ENCODE measurements around the gene TROAP. TPM values are rescaled to one million over a fixed set of nuclear protein-coding genes. Genes with fewer than 3 reads are reported as not detected.

TROAP gene, protein sequence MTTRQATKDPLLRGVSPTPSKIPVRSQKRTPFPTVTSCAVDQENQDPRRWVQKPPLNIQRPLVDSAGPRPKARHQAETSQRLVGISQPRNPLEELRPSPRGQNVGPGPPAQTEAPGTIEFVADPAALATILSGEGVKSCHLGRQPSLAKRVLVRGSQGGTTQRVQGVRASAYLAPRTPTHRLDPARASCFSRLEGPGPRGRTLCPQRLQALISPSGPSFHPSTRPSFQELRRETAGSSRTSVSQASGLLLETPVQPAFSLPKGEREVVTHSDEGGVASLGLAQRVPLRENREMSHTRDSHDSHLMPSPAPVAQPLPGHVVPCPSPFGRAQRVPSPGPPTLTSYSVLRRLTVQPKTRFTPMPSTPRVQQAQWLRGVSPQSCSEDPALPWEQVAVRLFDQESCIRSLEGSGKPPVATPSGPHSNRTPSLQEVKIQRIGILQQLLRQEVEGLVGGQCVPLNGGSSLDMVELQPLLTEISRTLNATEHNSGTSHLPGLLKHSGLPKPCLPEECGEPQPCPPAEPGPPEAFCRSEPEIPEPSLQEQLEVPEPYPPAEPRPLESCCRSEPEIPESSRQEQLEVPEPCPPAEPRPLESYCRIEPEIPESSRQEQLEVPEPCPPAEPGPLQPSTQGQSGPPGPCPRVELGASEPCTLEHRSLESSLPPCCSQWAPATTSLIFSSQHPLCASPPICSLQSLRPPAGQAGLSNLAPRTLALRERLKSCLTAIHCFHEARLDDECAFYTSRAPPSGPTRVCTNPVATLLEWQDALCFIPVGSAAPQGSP
- not detected for total RNA-seq

DNA sequence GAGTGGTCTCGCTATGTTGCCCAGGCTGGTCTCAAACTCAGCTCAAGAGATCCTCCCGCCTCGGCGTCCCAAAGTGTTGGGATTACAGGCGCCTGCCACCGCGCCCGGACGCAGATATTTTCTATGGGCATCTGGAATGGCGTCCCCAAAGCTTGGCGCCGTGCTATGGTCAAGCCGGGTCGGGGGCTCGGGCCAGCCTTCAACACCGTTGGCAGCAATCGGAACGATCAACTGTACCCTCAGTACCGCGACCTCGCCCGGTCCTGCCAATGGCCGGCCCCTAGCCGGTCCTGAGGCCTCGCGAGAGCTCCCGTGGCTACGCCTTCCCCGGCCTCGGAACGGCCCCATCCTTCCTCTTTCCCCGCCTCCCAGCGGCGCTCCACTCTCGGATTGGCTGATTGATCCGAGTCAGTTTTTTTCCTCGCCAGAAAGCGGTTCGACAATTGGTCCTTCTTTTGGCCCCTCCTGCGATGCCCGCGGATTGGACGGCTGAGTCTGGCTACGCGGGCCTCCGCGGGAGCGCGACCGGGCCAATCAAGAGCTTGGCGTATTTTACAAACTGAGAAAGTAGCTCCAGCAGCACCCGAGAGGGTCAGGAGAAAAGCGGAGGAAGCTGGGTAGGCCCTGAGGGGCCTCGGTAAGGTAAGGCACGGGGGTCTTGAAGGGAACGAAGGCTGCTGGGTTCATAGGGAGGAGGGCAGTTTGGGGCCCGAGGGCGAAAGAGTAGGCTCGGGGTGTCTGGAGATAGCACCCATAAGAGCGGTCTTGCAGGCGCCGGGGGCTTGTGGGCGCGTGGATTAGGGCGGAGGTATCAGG, at the start of gene TROAP:
TSS of gene TROAP (plus strand) at position 548 of the 816 bp plus-strand sequence. CDS start 354 bp downstream, outside the sequence.
- ATAC-seq (peak; percentile 99), DNase-seq (peak; percentile 97 to 98 (median 98))
- intact Hi-C loops (cut with DNase I) = no loop called here
- peak within 1 kb of the TSS; percentile 35 to 62 for H3K4me3 ChIP-seq
- peak within 1 kb of the TSS in 3 of 4 donors; percentile 42 to 44 (median 43) for H3K27ac ChIP-seq
- no peaks in the 10 kb centered on the region for H3K9me3 ChIP-seq
- peaks cover 13% of the 10 kb centered on the region for H3K4me1 ChIP-seq
- 0% methylated on average over 63 to 65 of the region's 65 CpGs for WGBS, 2 donors
- H3K36me3 ChIP-seq (replicated peaks in 1 of 2; ENCODE audit: insufficient read depth in 1 of 2, low read depth in 2 of 2) = no peaks in the 10 kb centered on the region
- H3K27me3 ChIP-seq = no peaks in the 10 kb centered on the region
- TF ChIP-seq, protein P1, sequence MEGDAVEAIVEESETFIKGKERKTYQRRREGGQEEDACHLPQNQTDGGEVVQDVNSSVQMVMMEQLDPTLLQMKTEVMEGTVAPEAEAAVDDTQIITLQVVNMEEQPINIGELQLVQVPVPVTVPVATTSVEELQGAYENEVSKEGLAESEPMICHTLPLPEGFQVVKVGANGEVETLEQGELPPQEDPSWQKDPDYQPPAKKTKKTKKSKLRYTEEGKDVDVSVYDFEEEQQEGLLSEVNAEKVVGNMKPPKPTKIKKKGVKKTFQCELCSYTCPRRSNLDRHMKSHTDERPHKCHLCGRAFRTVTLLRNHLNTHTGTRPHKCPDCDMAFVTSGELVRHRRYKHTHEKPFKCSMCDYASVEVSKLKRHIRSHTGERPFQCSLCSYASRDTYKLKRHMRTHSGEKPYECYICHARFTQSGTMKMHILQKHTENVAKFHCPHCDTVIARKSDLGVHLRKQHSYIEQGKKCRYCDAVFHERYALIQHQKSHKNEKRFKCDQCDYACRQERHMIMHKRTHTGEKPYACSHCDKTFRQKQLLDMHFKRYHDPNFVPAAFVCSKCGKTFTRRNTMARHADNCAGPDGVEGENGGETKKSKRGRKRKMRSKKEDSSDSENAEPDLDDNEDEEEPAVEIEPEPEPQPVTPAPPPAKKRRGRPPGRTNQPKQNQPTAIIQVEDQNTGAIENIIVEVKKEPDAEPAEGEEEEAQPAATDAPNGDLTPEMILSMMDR (IDR thresholded peaks at IDR 0.05) = no peak
- TF ChIP-seq POLR2A (IDR thresholded peaks at IDR 0.05) = peak in 2 of 3 donors; percentile 67 to 71

DNA sequence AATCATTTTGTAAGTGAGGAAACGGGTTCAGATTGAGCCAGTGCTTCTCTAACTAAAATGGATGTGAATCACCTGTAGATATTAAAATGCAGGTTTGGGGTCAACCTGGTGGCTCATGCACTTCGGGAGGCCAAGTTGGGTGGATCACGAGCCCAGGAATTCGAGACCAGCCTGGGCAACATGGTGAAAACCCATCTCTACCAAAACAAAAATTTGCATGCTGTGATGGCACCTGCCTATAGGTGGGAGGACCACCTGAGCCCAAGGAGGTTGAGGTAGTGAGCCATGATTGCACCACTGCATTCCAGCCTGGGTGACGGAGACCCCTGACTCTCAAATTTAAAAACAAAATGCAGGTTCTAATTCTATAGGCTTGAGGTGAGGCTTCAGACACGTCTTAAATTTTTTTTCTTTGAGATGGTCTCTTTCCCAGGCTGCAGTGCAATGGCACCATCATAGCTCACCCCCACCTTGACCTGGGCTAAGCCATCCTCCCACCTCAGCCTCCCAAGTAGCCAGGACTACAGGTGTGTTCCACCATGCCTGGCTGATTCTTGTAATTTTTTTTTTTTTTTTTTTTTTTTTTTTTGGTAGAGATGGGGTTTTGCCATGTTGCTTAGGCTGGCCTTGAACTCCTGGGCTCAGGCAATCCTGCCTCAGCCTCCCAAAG, 49.2 kb upstream of the TROAP start:
- WGBS, 2 donors = 94 to 98% methylated on average over 6 of the region's 6 CpGs
- DNase-seq (no peak), ATAC-seq (no peak)
- no peak for TF ChIP-seq POLR2A (IDR thresholded peaks at IDR 0.05)
- TF ChIP-seq, protein P1 (IDR thresholded peaks at IDR 0.05) = no peak
- H3K9me3 ChIP-seq = no peaks in the 10 kb centered on the region
- no peak overlapping the region for H3K27ac ChIP-seq
- H3K4me3 ChIP-seq = no peak overlapping the region
- peaks cover 1% of the 10 kb centered on the region for H3K4me1 ChIP-seq
- intact Hi-C loops (cut with DNase I) = no loop called here
- peaks cover 4 to 18% of the 10 kb centered on the region in 2 donors for H3K36me3 ChIP-seq (replicated peaks in 1 of 2; ENCODE audit: insufficient read depth in 1 of 2, low read depth in 2 of 2)
- no peaks in the 10 kb centered on the region for H3K27me3 ChIP-seq

DNA sequence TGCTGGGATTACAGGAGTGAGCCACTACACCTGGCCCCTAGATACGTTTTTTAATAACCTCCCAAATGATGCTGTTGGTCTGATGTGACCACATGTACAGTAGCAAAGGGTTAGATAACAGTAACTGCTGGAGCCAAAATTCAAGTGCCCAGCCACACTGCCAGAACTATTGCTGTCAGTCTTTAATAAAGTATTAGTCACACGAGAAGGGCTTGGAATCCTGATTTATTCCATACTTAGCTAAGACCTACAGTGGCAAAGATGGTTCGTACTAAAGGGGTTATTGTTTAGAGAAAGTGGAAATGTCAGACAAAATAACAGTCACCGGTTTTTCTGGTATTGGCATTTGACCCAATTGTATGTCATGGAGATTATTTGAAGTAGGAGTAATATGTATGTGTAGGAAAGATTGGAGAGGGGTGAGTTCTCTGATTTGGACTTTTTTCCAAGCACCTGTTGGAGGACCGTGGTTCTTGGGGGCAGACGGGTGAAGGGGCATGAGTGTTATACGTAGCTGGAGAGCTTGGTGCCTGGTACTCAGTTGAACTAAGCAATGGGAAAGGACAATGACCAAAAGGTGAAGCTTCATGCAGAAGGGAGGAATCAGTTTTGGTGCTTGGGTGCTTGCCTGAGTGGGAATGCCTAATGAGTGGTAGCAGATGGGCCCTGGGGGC, 48.5 kb upstream of the TROAP start:
- TF ChIP-seq, protein P1 (IDR thresholded peaks at IDR 0.05) = no peak
- TF ChIP-seq POLR2A (IDR thresholded peaks at IDR 0.05) = no peak
- intact Hi-C loops (cut with DNase I) = no loop called here
- Histone ChIP-seq H3K4me3 (no peak overlapping the region), H3K36me3 (replicated peaks in 1 of 2; ENCODE audit: insufficient read depth in 1 of 2, low read depth in 2 of 2) (peaks cover 4 to 18% of the 10 kb centered on the region in 2 donors), H3K27me3 (no peaks in the 10 kb centered on the region), H3K27ac (no peak overlapping the region), H3K9me3 (no peaks in the 10 kb centered on the region), H3K4me1 (peaks cover 5% of the 10 kb centered on the region)
- no peak for ATAC-seq
- WGBS, 2 donors = 77 to 79% methylated on average over 7 of the region's 7 CpGs
- no peak for DNase-seq

Data from body of pancreas (tissue), 4 donors.